Fibroblast of villous mesenchyme (primary cell): Measurements from ENCODE around the gene NCKAP5. TPM values are rescaled to one million over a fixed set of nuclear protein-coding genes. Genes with fewer than 3 reads are reported as not detected.

Experiments used
- DNase-seq: peaks from one replicate; pipeline ENCODE4 v3.0.0-alpha.2; 2010; ENCODE audit warnings: low read depth
- H3K4me3 ChIP-seq: 2 replicates; pipeline ENCODE4 v1.5.1; 2011; ENCODE audit warnings: low read depth, mild to moderate bottlenecking, low read length
- CTCF ChIP-seq: IDR thresholded peaks from 2 replicates; pipeline ENCODE4 v1.5.1; 2012; ENCODE audit warnings: low read depth, mild to moderate bottlenecking, low read length; ENCODE audit not compliant: insufficient read depth
- total RNA-seq: library from RNA; depleted of rRNA; stranded (reverse); fragments of >200 nt; gene quantifications from 2 replicates; pipeline ENCODE4 v1.2.3, GENCODE V29; 2012

Gene NCKAP5
- total RNA-seq, 1 donor, result 47.9 TPM

- peak; percentile 83 for DNase-seq
Observed at GRCh38 chr2:133378928-133379549, 189.2 kb downstream of the NCKAP5 start.

GRCh38 chr2:133378386-133378785 lies 189.9 kb downstream of the NCKAP5 start:
- TF ChIP-seq CTCF, result no peak
- H3K4me3 ChIP-seq, result no peak overlapping the region
- no peak for DNase-seq

More at GRCh38 chr2:133378928-133379549, 189.2 kb downstream of the NCKAP5 start:
- TF ChIP-seq CTCF, result no peak
- no peak overlapping the region for H3K4me3 ChIP-seq

GRCh38 chr2:133377599-133377998 lies 190.7 kb downstream of the NCKAP5 start:
- no peak overlapping the region for H3K4me3 ChIP-seq
- no peak for TF ChIP-seq CTCF
- DNase-seq, result no peak

- peak; percentile 28 for DNase-seq
- H3K4me3 ChIP-seq, result no peak overlapping the region
- TF ChIP-seq CTCF, result no peak
Observed at GRCh38 chr2:133377021-133377481, 191.2 kb downstream of the NCKAP5 start.

GRCh38 chr2:133374781-133375180 lies 193.5 kb downstream of the NCKAP5 start:
- DNase-seq, result no peak
- TF ChIP-seq CTCF, result no peak
- H3K4me3 ChIP-seq, result no peak overlapping the region

- no peak for DNase-seq
- H3K4me3 ChIP-seq, result no peak overlapping the region
- no peak for TF ChIP-seq CTCF
Observed at GRCh38 chr2:133371286-133371685, 197.0 kb downstream of the NCKAP5 start.
